Urinary bladder (tissue), 4 donors: ENCODE measurements around the gene GNAL. TPM values are rescaled to one million over a fixed set of nuclear protein-coding genes. Genes with fewer than 3 reads are reported as not detected.
A peak's percentile ranks its signal among the peaks of the same experiment; 100 is the strongest.

Experiments used
- DNase-seq: peaks from one replicate; pipeline ENCODE4 v3.0.0-alpha.2; 2015; ENCODE audit errors: extremely low spot score
- H3K27ac ChIP-seq: one replicate; pipeline ENCODE4 v1.5.1; 2013; ENCODE audit warnings: low read depth, mild to moderate bottlenecking, moderate library complexity
- H3K36me3 ChIP-seq: one replicate; pipeline ENCODE4 v1.6.1; 2013; ENCODE audit warnings: mild to moderate bottlenecking, moderate library complexity; ENCODE audit not compliant: insufficient read depth
- H3K4me1 ChIP-seq: one replicate; pipeline ENCODE4 v1.6.1; 2013; ENCODE audit warnings: mild to moderate bottlenecking, moderate library complexity; ENCODE audit not compliant: insufficient read depth
- H3K4me3 ChIP-seq: one replicate; pipeline ENCODE4 v1.5.1; 2013; ENCODE audit warnings: low read depth, low read length
- WGBS: extraction: QIAGEN DNeasy Blood & Tissue Kit; methylation state at CpG from one replicate; pipeline ENCODE4 v1.1.7; 2013; 5-methylcytosine and 5-hydroxymethylcytosine counted together
- polyA plus RNA-seq: library from polyadenylated mRNA; stranded (reverse); fragments of 200-250 nt; gene quantifications from one replicate; pipeline ENCODE4 v1.2.3, GENCODE V29; 2013
- total RNA-seq: library from RNA; depleted of rRNA; stranded (reverse); fragments of >200 nt; gene quantifications from one replicate; pipeline ENCODE4 v1.2.3, GENCODE V29; 2014
- donor health status: healthy with polysubstance abuse.
- donor health status: healthy.

The GNAL gene
- total and polyA plus RNA-seq, 2 donors: 6.1 to 19.7 TPM

DNA sequence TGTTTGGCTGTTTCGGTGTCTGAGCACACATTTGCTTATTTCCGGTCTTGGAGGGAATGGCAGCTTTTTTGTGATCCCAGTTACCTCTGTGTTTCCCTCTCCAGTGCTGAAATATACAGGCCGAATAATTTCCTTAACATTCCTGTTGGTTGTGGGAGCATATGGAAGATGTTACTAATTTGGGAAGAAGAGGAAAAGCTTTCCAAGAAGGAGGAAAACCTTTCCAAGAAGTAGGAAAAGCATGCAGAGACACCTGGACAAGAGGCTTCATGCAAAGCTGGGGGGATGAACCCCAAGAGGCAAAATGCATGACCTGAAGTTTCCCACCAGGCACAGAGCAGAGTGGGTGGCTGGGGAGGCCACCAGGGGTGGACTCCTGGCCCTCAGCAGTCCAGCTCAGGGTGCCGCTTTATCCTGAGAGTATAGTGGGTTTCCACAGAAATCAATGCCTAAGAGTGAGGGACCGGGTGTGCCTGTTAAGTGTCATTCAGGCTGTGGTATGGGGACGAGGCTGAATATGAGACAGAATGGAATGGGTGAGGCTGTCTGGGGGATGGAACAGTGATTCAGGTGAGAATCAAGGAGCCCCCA lies 25.5 kb upstream of the GNAL start:
- WGBS: 69% methylated on average over 6 of the region's 6 CpGs
- Histone ChIP-seq H3K4me3 (no peak overlapping the region), H3K36me3 (no peaks in the 10 kb centered on the region), H3K4me1 (no peaks in the 10 kb centered on the region), H3K27ac (no peak overlapping the region)
- no peak for DNase-seq

DNA sequence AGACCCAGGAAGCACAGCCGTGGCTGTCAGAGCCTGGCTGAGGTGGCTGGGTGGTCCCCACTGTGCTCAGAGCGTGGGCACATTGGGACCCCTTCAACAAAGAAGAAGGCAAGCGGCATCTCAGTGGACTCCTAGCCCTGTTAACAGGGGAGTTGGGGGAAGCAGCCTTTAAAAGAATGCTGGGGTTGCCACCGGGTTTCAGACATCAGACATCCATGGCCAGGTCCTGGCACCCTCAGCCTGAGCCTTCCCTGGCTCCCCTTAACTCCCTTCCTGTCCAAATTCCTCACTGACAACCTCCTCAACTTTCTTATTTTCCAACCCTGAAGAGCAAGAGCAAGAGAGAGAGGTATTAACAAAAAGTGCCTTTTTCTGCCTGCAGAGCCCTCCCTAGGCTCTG lies 24.8 kb upstream of the GNAL start:
- no peak for DNase-seq
- 66% methylated on average over 4 of the region's 4 CpGs for WGBS

DNA sequence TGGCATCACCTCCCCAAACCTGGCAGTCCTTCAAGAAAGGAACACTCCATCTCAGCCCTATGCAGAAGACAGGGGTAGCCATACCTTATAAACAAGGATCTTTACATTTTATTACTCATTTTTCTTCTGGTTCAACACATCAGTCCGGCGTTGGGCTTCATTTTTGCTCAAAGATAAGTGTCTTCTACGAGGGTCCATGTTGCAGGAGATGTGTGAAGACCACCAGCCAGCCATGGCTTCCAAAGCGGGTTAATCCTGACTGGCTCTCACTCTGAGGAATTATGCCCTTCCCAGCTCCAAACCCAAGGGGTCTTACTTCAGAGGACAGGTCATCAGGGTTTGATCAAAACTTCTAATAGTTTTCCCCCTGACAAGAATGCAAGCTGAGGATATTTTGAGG lies 23.9 kb upstream of the GNAL start:
- WGBS: 59% methylated on average over 4 of the region's 4 CpGs
- H3K27ac ChIP-seq: no peak overlapping the region
- no peaks in the 10 kb centered on the region for H3K36me3 ChIP-seq
- DNase-seq: no peak
- no peaks in the 10 kb centered on the region for H3K4me1 ChIP-seq
- H3K4me3 ChIP-seq: no peak overlapping the region

More for the DNA sequence above, 24.8 kb upstream of the GNAL start:
- Histone ChIP-seq H3K4me3 (no peak overlapping the region), H3K4me1 (no peaks in the 10 kb centered on the region), H3K27ac (no peak overlapping the region), H3K36me3 (no peaks in the 10 kb centered on the region)

DNA sequence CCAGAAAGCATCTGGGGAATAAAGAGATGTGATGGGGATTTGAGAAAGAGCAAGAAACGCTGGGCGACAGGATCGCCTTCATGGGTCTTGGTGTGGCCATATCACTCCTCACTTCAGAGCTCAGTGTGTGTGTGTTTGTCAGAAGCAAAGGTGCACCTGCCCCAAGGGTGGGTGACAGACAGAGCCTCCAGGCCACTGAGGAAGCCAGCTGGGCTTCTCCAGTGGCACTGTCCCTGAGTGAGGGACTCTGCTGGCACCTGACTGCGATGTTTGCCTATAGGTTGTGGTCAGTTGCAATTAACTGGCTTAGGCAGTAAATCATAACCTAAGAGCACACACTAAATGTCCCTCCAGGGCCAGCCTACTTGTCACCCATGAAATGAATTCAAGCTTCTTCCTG lies 23.5 kb upstream of the GNAL start:
- Histone ChIP-seq H3K4me1 (no peaks in the 10 kb centered on the region), H3K4me3 (no peak overlapping the region), H3K27ac (no peak overlapping the region), H3K36me3 (no peaks in the 10 kb centered on the region)
- no peak for DNase-seq
- WGBS: 94% methylated on average over 4 of the region's 4 CpGs

DNA sequence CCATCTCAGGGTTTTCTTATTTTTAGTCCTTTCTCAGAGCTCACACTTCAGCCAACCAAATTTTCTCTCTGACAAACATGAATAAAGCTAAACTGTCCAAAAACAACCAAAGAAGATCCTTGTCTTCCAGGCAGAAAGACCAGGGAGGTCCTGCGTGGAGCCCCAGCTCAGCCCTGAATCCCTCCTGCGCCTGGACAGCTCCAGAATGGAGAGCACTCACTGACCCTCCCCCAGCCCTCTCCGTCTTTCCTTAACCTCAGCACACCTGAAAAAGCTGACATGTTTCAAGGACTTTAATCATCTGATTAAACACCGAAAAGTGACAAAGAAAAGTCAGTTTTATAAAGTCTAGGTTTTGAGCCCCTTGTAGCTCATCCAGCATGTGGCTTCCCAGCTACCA lies 22.9 kb upstream of the GNAL start:
- Histone ChIP-seq H3K27ac (no peak overlapping the region), H3K4me3 (no peak overlapping the region), H3K36me3 (no peaks in the 10 kb centered on the region), H3K4me1 (no peaks in the 10 kb centered on the region)
- WGBS: 54% methylated on average over 4 of the region's 4 CpGs
- DNase-seq: no peak

DNA sequence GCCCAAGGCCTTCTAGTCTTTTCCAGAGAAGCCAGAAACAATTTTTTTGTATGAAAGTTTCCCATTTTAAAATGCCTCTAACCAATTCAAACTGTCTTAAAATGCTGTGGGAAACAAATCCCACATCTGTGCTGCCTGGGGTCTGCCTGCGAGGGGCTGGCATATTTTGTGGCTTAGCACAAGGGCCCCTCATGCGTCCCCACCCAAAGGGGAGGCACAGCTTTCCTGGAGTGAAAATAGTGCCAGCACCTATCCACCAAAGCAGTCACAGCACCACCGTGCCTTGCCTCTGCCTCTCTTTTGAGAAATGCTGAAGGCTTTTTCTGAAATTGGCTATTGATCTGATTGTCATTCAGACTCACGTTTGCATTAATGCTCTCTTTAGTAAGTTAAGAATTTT lies 22.2 kb upstream of the GNAL start:
- Histone ChIP-seq H3K4me3 (no peak overlapping the region), H3K36me3 (no peaks in the 10 kb centered on the region), H3K27ac (no peak overlapping the region), H3K4me1 (no peaks in the 10 kb centered on the region)
- DNase-seq: no peak
- 68% methylated on average over 4 of the region's 4 CpGs for WGBS

DNA sequence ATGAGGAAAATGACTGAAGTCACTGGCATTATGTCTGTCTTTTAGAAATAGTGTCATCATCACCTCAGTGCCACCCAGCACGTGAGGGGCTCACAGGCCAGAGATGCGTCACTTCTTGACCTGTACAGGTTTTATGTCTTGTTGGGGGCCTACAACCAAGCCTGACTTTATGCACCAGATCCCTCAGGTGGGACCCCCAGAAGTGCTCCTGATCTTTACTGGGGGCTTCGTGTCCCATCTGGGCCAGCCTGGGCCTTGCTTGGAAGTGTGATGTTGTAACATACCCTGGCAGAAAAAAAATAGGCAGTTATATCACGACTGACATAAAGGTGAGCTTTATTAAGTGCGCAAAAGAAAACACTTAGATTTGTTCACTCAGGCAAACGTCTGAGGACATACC lies 21.5 kb upstream of the GNAL start:
- Histone ChIP-seq H3K4me1 (no peaks in the 10 kb centered on the region), H3K27ac (no peak overlapping the region), H3K36me3 (no peaks in the 10 kb centered on the region), H3K4me3 (no peak overlapping the region)
- 78% methylated on average over 6 of the region's 6 CpGs for WGBS
- DNase-seq: no peak

DNA sequence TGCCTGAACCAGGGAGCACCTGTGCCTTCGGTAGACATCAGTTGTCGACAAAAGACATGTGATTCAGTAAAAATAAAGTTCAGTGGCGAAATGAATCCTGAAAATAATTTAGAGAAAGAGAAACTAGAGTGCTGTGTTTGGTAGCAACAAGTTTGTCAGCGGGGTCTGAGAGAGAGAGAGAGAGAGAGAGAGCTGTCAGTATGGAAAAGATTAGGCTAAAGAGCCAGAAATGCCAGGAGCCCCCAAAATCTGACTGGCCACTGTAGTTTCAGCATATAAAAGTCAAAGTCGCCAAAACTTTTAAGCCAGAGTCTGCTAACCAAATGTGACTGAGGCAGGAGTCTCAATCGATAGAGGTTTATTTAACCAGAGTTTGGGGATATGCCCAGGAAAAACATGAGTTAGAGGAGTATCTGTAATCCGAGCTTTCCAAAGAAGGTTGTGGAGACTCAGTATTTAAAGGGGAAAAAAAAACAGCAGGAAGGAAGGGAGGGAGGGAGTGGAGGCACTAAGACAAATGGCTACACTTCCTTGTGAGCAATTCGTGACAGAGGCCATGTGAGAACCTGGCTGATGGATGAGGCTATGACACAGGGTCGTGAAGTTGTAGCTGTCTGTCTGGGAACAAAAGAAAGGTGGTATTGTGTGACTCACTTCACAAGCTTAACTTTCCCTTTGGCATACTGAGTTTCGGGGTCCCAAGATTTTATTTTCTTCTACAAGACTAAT lies 20.5 kb upstream of the GNAL start:
- 53% methylated on average over 10 of the region's 10 CpGs for WGBS
- no peak overlapping the region for H3K4me3 ChIP-seq
- H3K27ac ChIP-seq: no peak overlapping the region
- no peak for DNase-seq
- no peaks in the 10 kb centered on the region for H3K36me3 ChIP-seq
- no peaks in the 10 kb centered on the region for H3K4me1 ChIP-seq

DNA sequence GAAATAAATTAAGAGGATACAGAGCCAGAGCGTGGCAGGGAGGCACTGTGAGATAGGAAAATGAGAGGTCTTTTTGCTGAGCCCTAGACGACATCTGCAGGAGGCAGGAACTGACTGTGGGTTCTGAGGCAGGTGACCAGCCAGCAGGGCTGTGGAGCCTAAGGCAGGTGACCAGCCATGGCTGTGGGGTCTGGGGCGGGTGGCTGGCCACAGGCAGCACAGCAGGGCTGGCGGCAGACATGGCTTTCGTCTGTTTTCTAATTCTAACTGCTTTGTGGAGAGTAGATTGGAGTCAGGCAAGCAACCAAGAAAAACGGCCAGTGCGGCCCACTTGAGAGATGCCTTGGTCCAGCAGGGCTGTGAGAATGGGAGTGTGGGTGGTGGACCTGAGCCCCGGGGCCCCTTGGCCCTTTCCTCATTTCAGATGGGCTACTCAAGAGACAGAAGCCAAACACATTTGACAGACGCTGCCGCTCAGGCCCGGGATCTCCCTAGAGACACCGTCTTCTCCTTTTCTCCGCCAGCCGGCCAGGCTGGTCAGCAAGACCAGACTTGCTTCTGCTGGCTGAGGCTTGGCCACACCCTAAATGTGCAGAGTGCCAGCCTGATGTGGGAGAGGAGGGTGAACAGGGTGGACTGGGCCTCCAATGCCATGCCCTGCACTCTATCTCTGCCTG lies 19.7 kb upstream of the GNAL start:
- no peak for DNase-seq
- Histone ChIP-seq H3K4me1 (no peaks in the 10 kb centered on the region), H3K4me3 (no peak overlapping the region)

DNA sequence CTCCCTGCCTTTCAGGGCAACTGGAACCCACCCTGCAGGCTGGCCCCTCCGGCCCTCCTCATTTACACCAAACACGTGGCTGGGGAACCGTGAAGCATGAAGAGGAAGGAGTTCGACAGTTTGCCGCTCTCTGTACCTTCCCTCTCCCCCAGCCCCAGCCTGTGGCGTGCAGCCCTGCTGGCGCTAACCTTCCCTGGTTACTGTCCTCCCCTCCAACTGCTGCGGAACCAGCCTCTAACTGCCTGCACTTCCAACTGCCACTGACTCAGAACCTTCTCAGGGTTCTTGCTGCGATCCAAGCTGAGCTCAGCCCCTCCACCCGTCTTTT lies 19.2 kb upstream of the GNAL start:
- no peak for DNase-seq
- no peak overlapping the region for H3K27ac ChIP-seq
- no peak overlapping the region for H3K4me3 ChIP-seq
- no peaks in the 10 kb centered on the region for H3K4me1 ChIP-seq
- no peaks in the 10 kb centered on the region for H3K36me3 ChIP-seq
- 69% methylated on average over 10 of the region's 10 CpGs for WGBS

More for the DNA sequence above, 19.7 kb upstream of the GNAL start:
- 75% methylated on average over 14 of the region's 14 CpGs for WGBS
- H3K27ac ChIP-seq: peak overlapping the region; percentile 70
- no peaks in the 10 kb centered on the region for H3K36me3 ChIP-seq

DNA sequence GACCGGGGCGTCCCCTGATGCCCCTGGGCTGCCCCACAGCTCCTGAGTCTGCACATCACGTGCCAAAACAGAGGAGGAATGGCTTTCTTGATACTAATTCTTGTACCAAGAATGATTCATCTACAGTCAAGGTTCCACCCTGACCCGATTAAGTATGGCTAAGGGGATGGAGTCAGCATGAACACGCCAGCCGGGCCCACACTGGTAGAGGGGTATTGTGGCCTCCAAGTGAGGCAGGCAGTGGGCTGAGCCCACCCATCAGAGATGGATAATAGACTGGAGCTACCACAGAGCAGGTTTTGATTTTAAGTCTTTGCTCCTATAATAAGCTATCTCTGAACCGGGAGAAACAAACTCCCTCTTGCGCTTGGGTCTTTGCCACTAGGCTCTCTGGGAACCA lies 17.9 kb upstream of the GNAL start:
- DNase-seq: no peak
- 77% methylated on average over 8 of the region's 8 CpGs for WGBS
- Histone ChIP-seq H3K4me1 (no peaks in the 10 kb centered on the region), H3K36me3 (no peaks in the 10 kb centered on the region), H3K27ac (no peak overlapping the region), H3K4me3 (no peak overlapping the region)

DNA sequence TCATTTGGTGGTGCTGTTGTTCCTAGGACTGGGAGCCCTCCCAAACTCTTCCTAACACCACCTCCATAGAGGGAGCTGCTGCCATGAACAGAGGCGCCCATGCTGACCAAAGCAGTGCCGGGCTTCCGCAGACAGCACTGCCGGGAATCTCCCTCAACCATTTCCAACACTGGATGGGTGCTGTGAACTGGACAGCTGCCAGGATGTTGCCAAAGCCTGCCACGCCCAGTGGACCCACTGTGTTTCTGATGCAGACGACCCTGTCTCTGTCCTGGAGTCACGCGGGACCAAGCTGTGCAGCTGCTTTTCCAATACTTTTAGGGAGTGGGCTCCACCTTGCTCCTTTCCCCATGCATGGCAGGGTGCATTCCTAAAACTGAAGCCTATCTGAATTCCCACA lies 16.9 kb upstream of the GNAL start:
- H3K4me3 ChIP-seq: no peak overlapping the region
- DNase-seq: no peak
- H3K36me3 ChIP-seq: no peaks in the 10 kb centered on the region
- 92% methylated on average over 8 of the region's 8 CpGs for WGBS
- no peaks in the 10 kb centered on the region for H3K4me1 ChIP-seq
- no peak overlapping the region for H3K27ac ChIP-seq

DNA sequence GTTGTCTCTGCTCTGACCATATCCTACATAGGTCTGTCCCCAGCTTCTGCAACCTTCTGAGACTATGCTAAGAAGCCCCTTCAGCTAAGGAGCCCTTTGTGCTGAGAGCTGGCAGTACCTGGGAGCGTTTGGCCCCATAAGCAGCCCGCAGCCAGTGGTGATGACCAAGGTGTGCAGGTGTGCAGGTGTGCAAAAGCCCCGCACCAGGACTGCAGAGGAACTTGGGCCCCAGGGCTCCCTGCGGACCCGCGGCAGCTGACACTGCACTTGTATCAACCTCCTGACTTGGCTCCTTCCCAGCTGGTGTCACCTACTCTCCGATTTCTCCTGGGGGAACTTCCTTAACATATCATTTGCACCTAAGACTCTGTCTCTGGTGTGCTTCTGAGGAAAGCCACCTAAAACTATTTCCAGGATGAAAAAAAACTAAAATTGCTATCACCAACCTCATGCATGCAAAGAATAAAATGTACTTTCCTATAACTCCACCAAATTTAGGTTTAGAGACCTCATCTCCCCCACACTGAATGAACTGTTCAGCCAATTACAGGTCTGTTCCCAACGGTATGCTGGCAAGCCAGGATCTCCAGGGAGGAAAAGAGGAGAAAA lies 16.1 kb upstream of the GNAL start:
- no peaks in the 10 kb centered on the region for H3K4me1 ChIP-seq
- WGBS: 71% methylated on average over 8 of the region's 8 CpGs
- no peak overlapping the region for H3K27ac ChIP-seq
- H3K36me3 ChIP-seq: no peaks in the 10 kb centered on the region
- no peak for DNase-seq
- no peak overlapping the region for H3K4me3 ChIP-seq

DNA sequence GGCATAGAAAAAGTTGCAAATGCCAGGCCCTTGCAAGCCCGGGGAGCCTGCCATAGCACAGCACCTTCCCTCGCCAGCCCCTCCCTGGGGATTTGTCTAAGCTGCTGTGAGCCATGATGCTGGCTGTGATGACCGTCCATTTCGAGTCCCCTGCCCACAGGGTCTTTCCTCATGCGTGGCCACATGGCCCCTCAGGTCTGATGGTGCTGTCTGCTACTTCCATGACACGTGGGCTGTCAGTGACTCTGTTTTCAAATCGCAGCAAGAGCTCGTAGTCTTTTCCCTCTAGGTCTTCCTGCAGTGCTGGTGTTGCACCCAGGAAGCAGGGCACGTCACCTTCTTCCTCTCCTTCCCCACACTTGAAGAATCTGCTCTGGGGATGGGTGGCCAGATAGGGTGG lies 15.5 kb upstream of the GNAL start:
- Histone ChIP-seq H3K36me3 (no peaks in the 10 kb centered on the region), H3K27ac (no peak overlapping the region), H3K4me1 (no peaks in the 10 kb centered on the region), H3K4me3 (no peak overlapping the region)
- no peak for DNase-seq
- WGBS: 74% methylated on average over 9 of the region's 9 CpGs
